ENCODE data around the gene E2F4. TPM values are rescaled to one million over a fixed set of nuclear protein-coding genes. Genes with fewer than 3 reads are reported as not detected.

The E2F4 gene
- total RNA-seq, 1 experiment from 2014 or later: 114 TPM

GRCh38 chr16:67164599-67165061 is 27.3 kb upstream of the E2F4 start, which contains the start of gene HSF4:
Gene HSF4 (plus strand): TSS chr16:67164745. CDS start chr16:67164812, 67 bp downstream.
- ATAC-seq: peak; percentile 42
- Histone ChIP-seq H3K4me2 (ENCODE audit: low read length) (peak within 1 kb of the TSS; percentile 65), H3K4me3 (replicated peaks in 1 of 2; ENCODE audit: low read depth in 1 of 2, low read length in 2 of 2) (peak within 1 kb of the TSS in 1 of 2 experiments; percentile 26; a peak in 3 of 4 replicates), H3K27me3 (ENCODE audit: insufficient read depth, low read length) (no peaks in the 10 kb centered on the region), H3K9me3 (ENCODE audit: control insufficient read depth in 1 of 2, insufficient read depth in 1 of 2, low read depth in 1 of 2, low read length in 2 of 2) (no peaks in the 10 kb centered on the region), H3K27ac (ENCODE audit: low read depth, low read length) (peak within 1 kb of the TSS; percentile 58; the same call in 1 of the 2 replicates), H3K36me3 (ENCODE audit: control insufficient read depth in 1 of 2, insufficient read depth in 2 of 2, low read length in 2 of 2) (no peaks in the 10 kb centered on the region), H3K4me1 (ENCODE audit: control insufficient read depth in 1 of 2, insufficient read depth in 2 of 2, low read length in 2 of 2) (peaks cover 25 to 34% of the 10 kb centered on the region in 2 experiments), H3K9me2 (ENCODE audit: insufficient read depth) (no peaks in the 10 kb centered on the region), H3K9ac (ENCODE audit: low read length) (peak within 1 kb of the TSS; percentile 52), H2AFZ (ENCODE audit: low read depth, low read length, poor library complexity, severe bottlenecking) (no peak within 1 kb of the TSS), H3K79me2 (ENCODE audit: insufficient read depth, low read length) (no peaks in the 10 kb centered on the region; the same call in 1 of the 2 replicates), H4K20me1 (ENCODE audit: insufficient read depth) (no peaks in the 10 kb centered on the region)
- no TSS peak for BruUV-seq (replicated peaks)
- TF ChIP-seq CBX3 (IDR thresholded peaks at IDR 0.05; ENCODE audit: low read depth) (no peak), ZBTB33 (IDR thresholded peaks at IDR 0.05; ENCODE audit: extremely low read depth, insufficient replicate concordance, low read length) (no peak), MAX (IDR thresholded peaks at IDR 0.05) (no peak), ATF3 (IDR thresholded peaks at IDR 0.05) (no peak), ELF1 (IDR thresholded peaks at IDR 0.05; ENCODE audit: borderline replicate concordance, low read depth) (no peak), FOSL1 (IDR thresholded peaks at IDR 0.05; ENCODE audit: low read depth) (no peak), POLR2AphosphoS5 (IDR thresholded peaks at IDR 0.05; ENCODE audit: low read depth, low read length) (peak; percentile 16; the same call in 1 of the 2 replicates), TCF7L2 (IDR thresholded peaks at IDR 0.05; ENCODE audit: borderline replicate concordance, extremely low read depth, insufficient read depth, insufficient read length) (peak; percentile 24), CTCF (IDR thresholded peaks at IDR 0.05 in 2 of 3, conservative IDR thresholded peaks at IDR 0.05 in 1 of 3; ENCODE audit: borderline replicate concordance in 1 of 3, insufficient read depth in 1 of 3, low read depth in 2 of 3, low read length in 2 of 3) (no peak)
- ChIA-PET RAD21 (ENCODE audit: low non-redundant PET in 1 of 2, low total read pairs in 2 of 2, uncharacterized antibody in 2 of 2, unreplicated experiment in 2 of 2) (no interaction called here), CTCF (no interaction called here), POLR2A (no interaction called here)
- intact Hi-C loops (cut with micrococcal nuclease): no loop called here
- DNase-seq (ENCODE audit: low read depth, low spot score): no peak

Data from HCT116 (cell line).